Endothelial cell of umbilical vein (primary cell): ENCODE measurements around the gene BEST2. TPM values are rescaled to one million over a fixed set of nuclear protein-coding genes. Genes with fewer than 3 reads are reported as not detected.

Source experiments
- BruUV-seq: library from RNA; stranded (reverse); fragments of 400-500 nt; replicated peaks from 2 replicates; lab custom pipeline; 2021; lab: Mats Ljungman, UMichigan
- CTCF ChIA-PET: fragments of 300-600, 350-600 bp; sonication (Branson Sonifier 250); formaldehyde crosslinking; loops from one replicate; lab custom pipeline; 2021; ENCODE audit warnings: antibody characterized with exemption, inconsistent platforms; lab: Charles Lee
- POLR2A ChIA-PET: fragments of 300-600, 350-600 bp; sonication (Branson Sonifier 250); formaldehyde crosslinking; loops from one replicate; lab custom pipeline; 2021; ENCODE audit warnings: antibody characterized with exemption, inconsistent platforms; lab: Charles Lee
- DNase-seq: peaks from one replicate; pipeline ENCODE4 v3.0.0-alpha.2; 2011; ENCODE audit warnings: low read depth, low spot score
- FAIRE-seq: peaks from 2 replicates; lab custom pipeline; 2011; peaks lifted over from hg19 to GRCh38; lab: Jason Lieb, UNC
- H2AFZ ChIP-seq: 2 replicates; pipeline ENCODE4 v1.6.0; 2012; ENCODE audit warnings: low read depth, low read length, control low read depth, inconsistent platforms
- H3K27ac ChIP-seq: 2 replicates; pipeline ENCODE4 v1.5.1; 2011; ENCODE audit warnings: low read depth, mild to moderate bottlenecking, control low read depth, low read length, moderate library complexity; ENCODE audit not compliant: insufficient read depth
- H3K27me3 ChIP-seq, 2 experiments: 2 replicates each; pipeline versions ENCODE4 v1.6.0 to v1.6.1; 2011; ENCODE audit warnings: low read length in 2 of 2, mixed read lengths in 1 of 2; ENCODE audit not compliant: control insufficient read depth in 2 of 2, insufficient read depth in 2 of 2
- H3K36me3 ChIP-seq, 2 experiments: 2 replicates in 1 of 2; 3 replicates in 1 of 2; pipeline ENCODE4 v1.5.1; 2011; ENCODE audit warnings: low read length in 2 of 2, mild to moderate bottlenecking in 1 of 2, moderate library complexity in 1 of 2; ENCODE audit not compliant: control insufficient read depth in 2 of 2, insufficient read depth in 2 of 2; ENCODE audit errors: extremely low read depth in 1 of 2
- H3K4me1 ChIP-seq: 3 replicates; pipeline ENCODE4 v1.5.1; 2011; ENCODE audit warnings: mild to moderate bottlenecking, low read length; ENCODE audit not compliant: control insufficient read depth, insufficient read depth; ENCODE audit errors: extremely low read depth
- H3K4me2 ChIP-seq: 2 replicates; pipeline ENCODE4 v1.6.1; 2011; ENCODE audit warnings: low read length, control low read depth, mixed read lengths; ENCODE audit not compliant: insufficient read depth
- H3K4me3 ChIP-seq, 3 experiments: fragments of 200-600 bp in 1 of 3; sonication (generic), shearing (Covaris generic) in 1 of 3; replicated peaks in 1 of 3; 2 replicates each; pipeline ENCODE4 v1.5.1; 2011 to 2016; ENCODE audit warnings: control low read depth in 3 of 3, low read length in 3 of 3, mild to moderate bottlenecking in 2 of 3, inconsistent platforms in 1 of 3, low read depth in 1 of 3, moderate library complexity in 1 of 3; ENCODE audit not compliant: insufficient read depth in 1 of 3
- H3K79me2 ChIP-seq: 2 replicates; pipeline ENCODE4 v1.6.0; 2012; ENCODE audit warnings: low read length, inconsistent platforms; ENCODE audit not compliant: control insufficient read depth, insufficient read depth
- H3K9ac ChIP-seq: replicated peaks from 2 replicates; pipeline ENCODE3; 2011; ENCODE audit warnings: low read length, control low read depth; ENCODE audit not compliant: insufficient read depth; ENCODE audit errors: extremely low read depth
- H3K9me1 ChIP-seq: replicated peaks from 3 replicates; pipeline ENCODE4 v1.6.0; 2011; ENCODE audit warnings: mild to moderate bottlenecking, low read length; ENCODE audit not compliant: control insufficient read depth, insufficient read depth; ENCODE audit errors: extremely low read depth
- H3K9me3 ChIP-seq: replicated peaks from 2 replicates; pipeline ENCODE4 v1.5.1; 2012; ENCODE audit warnings: low read length, inconsistent platforms; ENCODE audit not compliant: control insufficient read depth, insufficient read depth
- H4K20me1 ChIP-seq: replicated peaks from 2 replicates; pipeline ENCODE3; 2011; ENCODE audit warnings: mild to moderate bottlenecking, low read length; ENCODE audit not compliant: control insufficient read depth, insufficient read depth; ENCODE audit errors: extremely low read depth
- CTCF ChIP-seq, 2 donors: IDR thresholded peaks; 1 replicate in 1 of 2; 2 replicates in 1 of 2; pipeline ENCODE4 v1.5.1; 2011; ENCODE audit warnings: low read length in 2 of 2, mild to moderate bottlenecking in 2 of 2, moderate library complexity in 2 of 2, control low read depth in 1 of 2, inconsistent platforms in 1 of 2, low read depth in 1 of 2; ENCODE audit not compliant: insufficient read depth in 1 of 2; ENCODE audit errors: extremely low read depth in 1 of 2
- EZH2 ChIP-seq: IDR thresholded peaks from 2 replicates; pipeline ENCODE4 v1.6.1; 2012; ENCODE audit warnings: borderline replicate concordance, low read depth, mild to moderate bottlenecking, moderate library complexity, low read length, inconsistent platforms; ENCODE audit not compliant: severe bottlenecking
- FOS ChIP-seq: IDR thresholded peaks from 2 replicates; pipeline ENCODE4 v1.6.1; 2011; ENCODE audit warnings: mild to moderate bottlenecking, low read length, moderate library complexity, borderline replicate concordance; ENCODE audit not compliant: insufficient read depth
- GATA2 ChIP-seq: IDR thresholded peaks from 2 replicates; pipeline ENCODE4 v1.7.0; 2011; ENCODE audit warnings: low read depth, mild to moderate bottlenecking, moderate library complexity, mixed read lengths, low read length; ENCODE audit not compliant: insufficient read length, insufficient read depth
- JUN ChIP-seq: IDR thresholded peaks from 2 replicates; pipeline ENCODE4 v1.6.1; 2011; ENCODE audit warnings: borderline replicate concordance, low read depth; ENCODE audit not compliant: insufficient read length, insufficient read depth
- MAX ChIP-seq: IDR thresholded peaks from 2 replicates; pipeline ENCODE4 v1.6.1; 2011; ENCODE audit not compliant: insufficient read depth, insufficient read length
- MYC ChIP-seq: IDR thresholded peaks from one replicate; pipeline ENCODE4 v1.6.1; 2011; ENCODE audit warnings: mild to moderate bottlenecking, low read depth, low read length
- POLR2A ChIP-seq: IDR thresholded peaks from 2 replicates; pipeline ENCODE4 v1.6.1; 2012; ENCODE audit warnings: low read depth, mild to moderate bottlenecking, control low read depth, low read length
- POLR2AphosphoS5 ChIP-seq: IDR thresholded peaks from 2 replicates; pipeline ENCODE4 v1.6.1; 2012; ENCODE audit warnings: low read depth, mild to moderate bottlenecking, control low read depth, low read length, moderate library complexity; ENCODE audit not compliant: insufficient read depth
- dilution Hi-C: fragments of 300-500 bp; cut with MboI; formaldehyde crosslinking; loops from one replicate; pipeline ENCODE4 v1.15.0; 2019; ENCODE audit warnings: low sequenced_read_pairs; ENCODE audit not compliant: extremely low pct_ligation_motif_present
- intact Hi-C: fragments of 100-400 bp; cut with micrococcal nuclease; formaldehyde crosslinking; loops from one replicate; pipeline ENCODE4 v1.10.0; 2022
- polyA plus RNA-seq, 4 experiments: library from polyadenylated mRNA; depleted of rRNA in 3 of 4; stranded (reverse) in 3 of 4; unstranded in 1 of 4; fragments of >200 nt; gene quantifications; 2 replicates each; pipeline versions ENCODE4 v1.2.1 to v1.2.3, GENCODE V29; 2011 to 2012; ENCODE audit warnings: missing spikeins in 1 of 4
- total RNA-seq: library from RNA; stranded (reverse); gene quantifications from 2 replicates; pipeline ENCODE4 v1.2.3, GENCODE V29; 2021

The BEST2 gene
- total and polyA plus RNA-seq, 2 donors (not counting 3 experiments of a cell fraction or from before 2014, with no cell fraction given), result not detected

DNA sequence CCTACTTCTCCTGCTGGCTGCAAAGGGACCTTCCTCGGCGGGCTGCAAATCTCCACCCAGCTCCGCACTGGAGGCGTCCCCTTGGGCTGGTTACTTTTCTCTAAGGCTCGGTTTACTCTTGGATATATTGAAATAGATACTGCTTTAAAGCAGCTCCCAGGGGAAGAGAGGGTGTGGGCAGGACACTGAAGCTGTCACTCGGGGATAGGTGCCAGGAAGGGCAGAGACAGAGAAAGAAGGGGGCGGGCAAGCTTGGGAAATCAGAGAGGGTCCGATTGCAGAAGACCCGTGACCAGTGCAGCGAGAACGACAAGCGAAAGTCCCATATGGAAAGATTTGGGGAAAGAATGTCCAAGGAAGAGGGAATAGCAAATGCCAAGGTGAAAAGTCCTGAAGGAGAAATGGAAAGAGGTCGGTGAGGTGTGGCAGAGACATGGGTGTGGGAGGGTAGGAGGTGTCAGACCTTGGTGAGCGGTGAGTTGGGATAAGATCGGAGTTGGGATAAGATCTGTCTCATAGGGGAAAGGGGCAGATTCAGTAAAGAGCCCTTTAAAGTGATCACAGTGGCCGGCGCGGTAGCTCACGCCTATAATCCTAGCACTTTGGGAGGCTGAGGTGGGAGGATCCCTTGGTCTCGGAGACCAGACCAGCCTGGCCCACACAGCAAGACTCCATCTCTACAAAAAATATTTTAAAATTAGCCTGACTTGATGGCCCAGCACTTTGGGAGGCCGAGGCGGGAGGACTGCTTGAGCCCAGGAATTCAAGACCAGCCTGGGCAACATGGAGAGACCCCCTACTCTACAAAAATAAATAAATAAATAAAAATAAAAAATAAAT, 50.9 kb downstream of the BEST2 start:
- peaks cover 0 to 12% of the 10 kb centered on the region in 2 experiments for H3K36me3 ChIP-seq
- dilution Hi-C loops, result no loop called here
- no peaks in the 10 kb centered on the region for H3K9me3 ChIP-seq
- H3K79me2 ChIP-seq, result peaks cover 14% of the 10 kb centered on the region
- H4K20me1 ChIP-seq, result no peaks in the 10 kb centered on the region
- CTCF ChIA-PET, result interaction anchor here (1.0 to 13.8 kb wide), 4 partner anchors 17 to 45 kb away, joined by 3 to 524 read pairs (median 208); partner anchors contain the start of gene HOOK2
- H3K4me3 ChIP-seq, result peak overlapping the region in 2 of 3 experiments; percentile 64 to 72
- no peak for TF ChIP-seq JUN
- TF ChIP-seq GATA2, result no peak
- no peak for TF ChIP-seq MYC
- TF ChIP-seq EZH2, result no peak
- no peak for TF ChIP-seq CTCF (IDR thresholded peaks at IDR 0.05; ENCODE audit: extremely low read depth in 1 of 2, insufficient read depth in 1 of 2, low read depth in 1 of 2, low read length in 2 of 2)
- no peak for TF ChIP-seq MAX
- TF ChIP-seq FOS, result no peak
- TF ChIP-seq POLR2AphosphoS5, result no peak
- TF ChIP-seq POLR2A, result no peak
- no TSS peak for BruUV-seq
- peak overlapping the region; percentile 35 for H3K4me2 ChIP-seq
- POLR2A ChIA-PET, result interaction anchor here (1.2 kb wide), 1 partner anchor 11 kb away, joined by 3 read pairs; the partner anchor contains the start of gene JUNB
- no peaks in the 10 kb centered on the region for H3K9me1 ChIP-seq
- no peak overlapping the region for H3K27ac ChIP-seq
- DNase-seq (no peak), FAIRE-seq (peak; percentile 33)
- H3K27me3 ChIP-seq, result no peaks in the 10 kb centered on the region
- H3K4me1 ChIP-seq, result peaks cover 22% of the 10 kb centered on the region
- no peak overlapping the region for H3K9ac ChIP-seq
- intact Hi-C loops, result no loop called here
- peak overlapping the region; percentile 63 for H2AFZ ChIP-seq
